GM19239 (cell line): ENCODE results near the gene IL5.
A peak's percentile ranks its signal among the peaks of the same experiment; 100 is the strongest.
"Not testable (repeated sequence)": the region's sequence is repeated elsewhere in the genome, so short reads cannot be mapped to it uniquely, and the experiment has no call there.

Source experiments
- DNase-seq: peaks from one replicate; pipeline ENCODE4 v3.0.0; 2011; ENCODE audit warnings: low spot score; ENCODE audit not compliant: insufficient read length
- FAIRE-seq: peaks from 2 replicates; lab custom pipeline; 2011; peaks lifted over from hg19 to GRCh38; lab: Jason Lieb, UNC

IL5 gene

DNA sequence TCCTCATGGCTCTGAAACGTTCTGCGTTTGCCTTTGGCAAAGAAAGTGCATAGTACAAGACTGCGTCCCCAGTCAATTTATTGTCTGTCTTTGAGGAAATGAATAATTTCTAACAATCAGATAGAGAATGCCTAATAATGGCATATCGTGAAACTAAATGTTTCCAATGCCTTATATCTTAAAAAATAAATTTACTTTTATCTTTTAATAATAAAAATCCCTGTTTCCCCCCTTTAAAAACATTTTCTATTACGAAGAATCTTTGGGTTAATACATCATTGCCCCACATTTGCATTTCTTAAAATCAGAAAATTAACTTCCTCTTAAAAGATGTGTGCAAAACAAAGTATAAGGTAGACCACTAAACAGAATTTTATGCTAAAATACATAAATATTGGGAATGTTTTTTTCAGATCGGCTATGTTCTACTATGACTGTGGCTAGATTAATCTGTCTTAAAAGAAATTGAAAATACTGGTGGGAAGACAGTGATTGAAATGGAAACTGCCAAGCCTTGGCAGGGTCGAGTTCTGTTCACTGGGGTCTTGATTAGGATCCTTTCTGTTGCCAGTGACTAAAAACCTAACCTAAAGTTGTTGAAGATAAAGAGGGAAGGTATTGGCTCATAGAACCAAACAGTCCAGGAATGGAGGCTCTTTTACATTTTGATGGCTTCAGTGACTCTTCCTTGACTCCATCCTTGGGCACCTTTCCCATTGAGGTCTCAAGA lies at the start of gene IL5:
IL5 (minus strand) TSS at position 51 of the 730 bp plus-strand sequence; CDS start at position 7, 44 bp downstream.
- FAIRE-seq (no peak), DNase-seq (no peak)

GRCh38 chr5:132592521-132592920 lies 49.2 kb upstream of the IL5 start:
- FAIRE-seq: no peak
- DNase-seq: no peak

DNA sequence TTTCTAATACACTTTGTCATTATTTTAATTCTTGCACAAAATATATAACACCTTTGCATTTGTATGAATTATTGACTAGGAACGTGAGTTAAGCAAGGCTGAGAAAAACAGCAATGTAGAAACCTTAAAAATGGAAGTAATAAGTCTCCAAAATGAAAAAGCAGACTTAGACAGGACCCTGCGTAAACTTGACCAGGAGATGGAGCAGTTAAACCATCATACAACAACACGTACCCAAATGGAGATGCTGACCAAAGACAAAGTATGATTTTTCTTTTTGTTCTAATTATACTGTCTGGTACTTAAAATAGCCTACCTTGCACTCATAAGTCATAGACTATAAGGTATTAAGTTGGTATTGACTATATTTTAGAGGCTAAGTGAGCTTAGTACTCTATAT lies 47.8 kb upstream of the IL5 start:
- FAIRE-seq: peak; percentile 86
- no peak for DNase-seq

DNA sequence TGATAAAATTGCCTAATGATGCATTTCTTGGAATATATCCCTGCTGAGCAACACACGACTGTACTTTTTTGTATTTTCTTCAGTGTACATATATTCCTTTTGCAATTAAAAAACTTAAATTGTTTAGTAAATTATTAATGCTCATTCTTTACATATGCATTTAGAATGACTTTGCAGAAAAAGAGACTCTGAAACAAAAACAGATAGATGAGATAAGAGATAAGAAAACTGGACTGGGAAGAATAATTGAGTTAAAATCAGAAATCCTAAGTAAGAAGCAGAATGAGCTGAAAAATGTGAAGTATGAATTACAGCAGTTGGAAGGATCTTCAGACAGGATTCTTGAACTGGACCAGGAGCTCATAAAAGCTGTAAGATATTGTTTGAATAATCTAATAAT lies 46.1 kb upstream of the IL5 start:
- DNase-seq (no peak), FAIRE-seq (no peak)

- DNase-seq (no peak), FAIRE-seq (no peak)
These were observed 42.7 kb upstream of the IL5 start for GRCh38 chr5:132586063-132586462.

GRCh38 chr5:132584560-132584959 lies 41.2 kb upstream of the IL5 start:
- DNase-seq, FAIRE-seq: not testable (repeated sequence)

DNA sequence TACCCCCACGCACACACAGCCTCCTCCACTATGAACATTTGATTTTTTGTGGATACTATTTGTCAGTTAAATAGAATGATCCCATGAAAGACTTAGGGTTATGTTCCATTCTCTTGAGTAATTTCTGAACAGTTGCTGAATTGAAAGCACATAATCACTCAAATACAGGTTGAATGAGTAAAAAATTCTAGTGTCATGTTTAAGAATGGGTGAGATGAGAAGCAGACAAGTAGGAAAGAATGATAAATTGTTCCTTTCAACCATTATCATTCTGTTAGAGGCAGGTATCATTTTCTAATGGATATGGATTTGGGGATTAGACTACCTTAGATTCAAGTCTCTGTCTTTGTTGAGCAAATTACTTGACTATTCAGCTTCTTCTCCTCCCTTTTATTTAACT lies 32.8 kb upstream of the IL5 start:
- no peak for DNase-seq
- no peak for FAIRE-seq

- no peak for DNase-seq
- no peak for FAIRE-seq
These were observed 23.3 kb upstream of the IL5 start for GRCh38 chr5:132566657-132567056.

DNA sequence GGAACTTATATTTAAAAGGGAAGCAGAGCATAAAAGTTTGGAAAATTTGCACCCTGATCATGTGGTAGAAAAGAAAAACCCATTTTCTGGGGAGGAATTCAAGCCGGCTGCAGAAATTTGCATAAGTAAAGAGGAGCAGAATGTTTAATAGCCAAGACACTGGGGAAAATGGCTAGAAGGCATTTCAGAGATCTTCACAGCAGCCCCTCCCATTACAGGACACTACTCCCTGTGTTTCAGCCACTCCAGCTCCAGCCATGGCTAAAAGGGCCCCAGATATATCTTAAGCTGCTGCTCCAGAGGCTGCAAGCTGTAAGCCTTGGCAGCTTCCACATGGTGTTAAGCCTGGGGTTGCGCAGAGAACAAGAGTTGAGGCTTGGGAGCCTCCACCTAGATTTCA lies 21.2 kb upstream of the IL5 start:
- not testable (repeated sequence) for FAIRE-seq, DNase-seq

DNA sequence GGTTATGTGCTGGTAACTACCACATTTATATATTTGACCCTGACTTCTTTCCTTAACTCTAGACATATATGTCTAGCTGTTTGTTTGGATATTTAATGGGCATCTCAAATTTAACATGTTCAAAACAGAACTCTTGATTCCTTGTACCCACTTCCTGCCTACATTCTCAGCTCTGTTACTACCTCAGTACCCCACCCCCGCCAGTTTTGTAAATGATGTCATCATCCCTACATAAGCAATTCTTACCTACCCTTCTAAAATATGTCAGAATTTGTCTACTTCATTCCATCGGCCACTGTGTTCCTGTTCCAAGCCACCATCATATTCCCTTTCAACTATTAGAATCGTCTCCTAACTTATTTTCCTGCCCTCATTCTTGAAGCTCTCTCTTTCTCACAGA lies 18.3 kb upstream of the IL5 start:
- FAIRE-seq (peak; percentile 11), DNase-seq (no peak)

DNA sequence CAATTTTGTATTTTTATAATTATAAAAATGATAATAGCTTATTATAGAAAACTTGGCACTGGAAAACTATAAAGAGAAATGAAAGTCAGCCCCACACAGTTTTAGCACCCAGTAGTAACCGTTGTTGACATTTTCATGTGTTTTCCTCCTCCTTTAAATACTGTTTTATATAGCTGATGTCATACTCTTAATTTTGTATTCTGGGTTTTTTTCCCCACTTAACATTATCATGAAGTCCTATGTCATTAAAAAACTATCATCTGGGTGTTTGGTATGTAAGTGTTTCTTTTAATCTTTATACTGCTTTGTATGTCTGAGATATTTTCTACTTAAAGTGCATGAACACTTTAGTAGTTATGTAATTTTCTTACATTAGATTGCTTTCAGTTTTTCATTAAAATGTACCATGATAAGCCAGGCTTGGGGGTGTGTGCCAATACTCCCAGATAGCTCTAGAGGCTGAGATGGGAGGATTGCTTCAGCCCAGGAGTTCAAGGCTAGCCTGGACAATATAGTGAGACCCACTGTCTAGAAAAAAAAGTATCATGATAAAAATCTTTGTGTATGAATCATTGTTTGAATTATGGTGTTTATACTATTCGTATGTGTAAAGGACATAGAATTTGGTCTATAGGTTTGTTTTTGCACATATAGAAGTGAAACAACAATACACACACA lies 16.2 kb upstream of the IL5 start:
- FAIRE-seq: no peak
- no peak for DNase-seq

- DNase-seq (peak; percentile 12), FAIRE-seq (no peak)
These were observed 14.3 kb upstream of the IL5 start for GRCh38 chr5:132557478-132558172.

DNA sequence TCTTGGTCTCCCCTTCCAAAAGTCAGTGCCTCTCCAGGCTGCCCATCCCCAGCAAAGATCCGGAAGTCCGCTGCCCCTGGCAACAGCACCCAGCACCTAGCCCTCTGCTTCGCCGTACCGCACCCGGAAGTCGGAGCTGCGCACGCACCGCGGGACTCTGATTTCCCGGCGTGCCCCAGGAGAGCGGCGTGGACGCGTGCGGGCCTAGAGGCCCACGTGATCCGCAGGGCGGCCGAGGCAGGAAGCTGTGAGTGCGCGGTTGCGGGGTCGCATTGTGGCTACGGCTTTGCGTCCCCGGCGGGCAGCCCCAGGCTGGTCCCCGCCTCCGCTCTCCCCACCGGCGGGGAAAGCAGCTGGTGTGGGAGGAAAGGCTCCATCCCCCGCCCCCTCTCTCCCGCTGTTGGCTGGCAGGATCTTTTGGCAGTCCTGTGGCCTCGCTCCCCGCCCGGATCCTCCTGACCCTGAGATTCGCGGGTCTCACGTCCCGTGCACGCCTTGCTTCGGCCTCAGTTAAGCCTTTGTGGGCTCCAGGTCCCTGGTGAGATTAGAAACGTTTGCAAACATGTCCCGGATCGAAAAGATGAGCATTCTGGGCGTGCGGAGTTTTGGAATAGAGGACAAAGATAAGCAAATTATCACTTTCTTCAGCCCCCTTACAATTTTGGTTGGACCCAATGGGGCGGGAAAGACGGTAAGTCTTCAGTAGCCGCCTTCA lies 13.6 kb upstream of the IL5 start, which contains the start of gene RAD50:
RAD50 (plus strand) TSS at position 215 of the 715 bp plus-strand sequence; CDS start at position 563, 348 bp downstream.
- peak; percentile 100 for FAIRE-seq

GRCh38 chr5:132556153-132556762 lies 12.9 kb upstream of the IL5 start:
- FAIRE-seq (no peak), DNase-seq (no peak)

More for the DNA sequence above, 13.6 kb upstream of the IL5 start, which contains the start of gene RAD50:
- peak; percentile 77 for DNase-seq

DNA sequence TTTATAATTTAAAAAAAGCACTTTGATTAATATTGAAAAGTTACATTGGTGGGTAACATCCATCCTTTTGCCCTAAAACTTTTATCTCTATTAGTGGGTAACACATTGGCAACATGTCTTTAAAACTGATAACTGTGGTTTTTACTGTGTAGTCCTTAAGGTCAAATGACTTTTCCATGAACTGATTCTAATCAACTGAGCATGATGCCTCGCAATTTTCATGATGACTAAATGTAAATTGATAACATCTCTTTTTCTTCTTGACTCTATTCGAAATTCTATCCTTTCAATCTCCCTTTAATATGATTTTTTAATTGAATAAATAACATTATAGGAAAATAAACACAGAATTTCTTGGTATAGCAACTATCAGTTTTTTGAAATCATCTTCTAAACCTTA lies 6.3 kb upstream of the IL5 start:
- DNase-seq (no peak), FAIRE-seq (no peak)

DNA sequence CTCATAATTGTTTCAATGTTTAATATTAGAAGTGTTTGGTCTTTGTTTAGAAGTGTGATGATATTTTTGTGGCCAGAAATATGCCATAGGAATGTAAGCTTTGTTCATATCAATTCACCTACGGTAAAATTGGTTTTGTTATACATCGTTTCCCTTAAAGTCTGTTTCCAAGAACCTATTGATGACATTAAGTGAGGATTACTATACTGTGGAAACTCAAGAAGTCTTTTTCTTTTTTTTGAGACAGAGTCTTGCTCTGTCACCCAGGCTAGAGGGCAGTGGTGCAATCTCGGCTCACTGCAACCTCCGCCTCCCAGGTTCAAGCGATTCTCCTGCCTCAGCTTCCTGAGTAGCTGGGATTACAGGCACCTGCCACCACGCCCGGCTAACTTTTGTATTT lies 5.5 kb upstream of the IL5 start:
- not testable (repeated sequence) for FAIRE-seq

DNA sequence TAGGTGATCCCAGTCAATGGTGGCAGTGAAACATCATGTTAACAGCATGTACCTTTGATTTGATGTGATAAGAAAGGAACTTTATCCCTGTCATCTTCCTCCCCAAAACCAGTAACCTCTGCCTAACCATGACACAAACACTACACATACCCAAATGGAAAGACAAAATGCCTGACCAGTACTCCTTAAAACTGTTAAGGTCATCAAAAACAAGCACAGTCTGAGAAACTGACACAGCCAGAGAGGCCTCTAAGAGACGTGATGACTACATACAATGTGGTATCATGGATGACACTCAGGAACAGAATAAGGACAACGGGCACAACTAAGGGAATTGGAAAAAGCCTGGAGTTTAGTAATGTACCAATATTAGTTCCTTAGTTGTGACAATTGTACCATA lies 3.9 kb upstream of the IL5 start:
- FAIRE-seq: no peak
- no peak for DNase-seq

More for the DNA sequence above, 5.5 kb upstream of the IL5 start:
- DNase-seq: not testable (repeated sequence)

- DNase-seq (no peak), FAIRE-seq (no peak)
These were observed 2.8 kb upstream of the IL5 start for GRCh38 chr5:132546108-132546507.

GRCh38 chr5:132540764-132541163 lies 2.6 kb downstream of the IL5 start:
- DNase-seq (no peak), FAIRE-seq (no peak)

- DNase-seq (no peak), FAIRE-seq (no peak)
These were observed 3.2 kb downstream of the IL5 start for GRCh38 chr5:132540149-132540548.
